ENCODE data around the gene PLEKHA8. TPM values are rescaled to one million over a fixed set of nuclear protein-coding genes. Genes with fewer than 3 reads are reported as not detected.

The PLEKHA8 gene
- total RNA-seq, 1 experiment from 2014 or later: 38.1 TPM

DNA sequence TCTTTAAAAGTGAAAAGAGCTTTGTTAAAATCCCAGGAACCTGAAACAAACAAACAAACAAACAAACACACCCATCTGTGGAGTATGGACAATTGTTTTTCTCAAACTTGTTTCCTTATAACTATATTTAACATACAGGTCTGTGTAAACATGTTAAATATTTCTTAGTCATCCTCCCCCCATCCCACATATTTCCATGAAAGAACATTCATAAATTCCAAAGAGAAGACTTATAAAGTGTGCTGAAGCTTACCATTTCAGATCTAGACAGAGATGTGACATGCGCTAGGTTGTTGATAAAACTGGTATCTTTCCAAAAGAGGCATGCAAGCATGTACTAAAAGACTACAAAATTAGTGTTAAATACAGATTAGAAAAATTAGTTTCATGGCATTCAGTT lies 8.3 kb upstream of the PLEKHA8 start:
- Mint-ChIP-seq H3K9me3 (no peaks in the 10 kb centered on the region), H3K4me1 (peaks cover 16% of the 10 kb centered on the region), H3K36me3 (peaks cover 32% of the 10 kb centered on the region), H3K27me3 (ENCODE audit: low read depth) (no peaks in the 10 kb centered on the region), H3K27ac (no peak overlapping the region), H3K4me3 (no peak overlapping the region)
- TF ChIP-seq SP1 (CRISPR knock-in tag; conservative IDR thresholded peaks at IDR 0.05): no peak
- TF ChIP-seq, protein P1, sequence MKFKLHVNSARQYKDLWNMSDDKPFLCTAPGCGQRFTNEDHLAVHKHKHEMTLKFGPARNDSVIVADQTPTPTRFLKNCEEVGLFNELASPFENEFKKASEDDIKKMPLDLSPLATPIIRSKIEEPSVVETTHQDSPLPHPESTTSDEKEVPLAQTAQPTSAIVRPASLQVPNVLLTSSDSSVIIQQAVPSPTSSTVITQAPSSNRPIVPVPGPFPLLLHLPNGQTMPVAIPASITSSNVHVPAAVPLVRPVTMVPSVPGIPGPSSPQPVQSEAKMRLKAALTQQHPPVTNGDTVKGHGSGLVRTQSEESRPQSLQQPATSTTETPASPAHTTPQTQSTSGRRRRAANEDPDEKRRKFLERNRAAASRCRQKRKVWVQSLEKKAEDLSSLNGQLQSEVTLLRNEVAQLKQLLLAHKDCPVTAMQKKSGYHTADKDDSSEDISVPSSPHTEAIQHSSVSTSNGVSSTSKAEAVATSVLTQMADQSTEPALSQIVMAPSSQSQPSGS (CRISPR knock-in tag; IDR thresholded peaks at IDR 0.05; ENCODE audit: borderline replicate concordance, low read depth): no peak
- TF ChIP-seq, protein P2, sequence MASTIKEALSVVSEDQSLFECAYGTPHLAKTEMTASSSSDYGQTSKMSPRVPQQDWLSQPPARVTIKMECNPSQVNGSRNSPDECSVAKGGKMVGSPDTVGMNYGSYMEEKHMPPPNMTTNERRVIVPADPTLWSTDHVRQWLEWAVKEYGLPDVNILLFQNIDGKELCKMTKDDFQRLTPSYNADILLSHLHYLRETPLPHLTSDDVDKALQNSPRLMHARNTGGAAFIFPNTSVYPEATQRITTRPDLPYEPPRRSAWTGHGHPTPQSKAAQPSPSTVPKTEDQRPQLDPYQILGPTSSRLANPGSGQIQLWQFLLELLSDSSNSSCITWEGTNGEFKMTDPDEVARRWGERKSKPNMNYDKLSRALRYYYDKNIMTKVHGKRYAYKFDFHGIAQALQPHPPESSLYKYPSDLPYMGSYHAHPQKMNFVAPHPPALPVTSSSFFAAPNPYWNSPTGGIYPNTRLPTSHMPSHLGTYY (CRISPR knock-in tag; IDR thresholded peaks at IDR 0.05): no peak
- no peak for TF ChIP-seq JAZF1 (CRISPR knock-in tag; IDR thresholded peaks at IDR 0.05)
- no peak for TF ChIP-seq NR1H2 (CRISPR knock-in tag; IDR thresholded peaks at IDR 0.05)
- TF ChIP-seq, protein P3, sequence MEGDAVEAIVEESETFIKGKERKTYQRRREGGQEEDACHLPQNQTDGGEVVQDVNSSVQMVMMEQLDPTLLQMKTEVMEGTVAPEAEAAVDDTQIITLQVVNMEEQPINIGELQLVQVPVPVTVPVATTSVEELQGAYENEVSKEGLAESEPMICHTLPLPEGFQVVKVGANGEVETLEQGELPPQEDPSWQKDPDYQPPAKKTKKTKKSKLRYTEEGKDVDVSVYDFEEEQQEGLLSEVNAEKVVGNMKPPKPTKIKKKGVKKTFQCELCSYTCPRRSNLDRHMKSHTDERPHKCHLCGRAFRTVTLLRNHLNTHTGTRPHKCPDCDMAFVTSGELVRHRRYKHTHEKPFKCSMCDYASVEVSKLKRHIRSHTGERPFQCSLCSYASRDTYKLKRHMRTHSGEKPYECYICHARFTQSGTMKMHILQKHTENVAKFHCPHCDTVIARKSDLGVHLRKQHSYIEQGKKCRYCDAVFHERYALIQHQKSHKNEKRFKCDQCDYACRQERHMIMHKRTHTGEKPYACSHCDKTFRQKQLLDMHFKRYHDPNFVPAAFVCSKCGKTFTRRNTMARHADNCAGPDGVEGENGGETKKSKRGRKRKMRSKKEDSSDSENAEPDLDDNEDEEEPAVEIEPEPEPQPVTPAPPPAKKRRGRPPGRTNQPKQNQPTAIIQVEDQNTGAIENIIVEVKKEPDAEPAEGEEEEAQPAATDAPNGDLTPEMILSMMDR (IDR thresholded peaks at IDR 0.05): no peak
- TF ChIP-seq RELA (CRISPR knock-in tag; IDR thresholded peaks at IDR 0.05; ENCODE audit: borderline replicate concordance): no peak
- no peak for TF ChIP-seq CREB1 (CRISPR knock-in tag; IDR thresholded peaks at IDR 0.05)
- no peak for TF ChIP-seq ZNF423 (CRISPR knock-in tag; IDR thresholded peaks at IDR 0.05)
- no peak for TF ChIP-seq SMAD4 (CRISPR knock-in tag; IDR thresholded peaks at IDR 0.05)
- no peak for TF ChIP-seq NFYB (CRISPR knock-in tag; conservative IDR thresholded peaks at IDR 0.05; ENCODE audit: low read depth)
- TF ChIP-seq TCF7 (CRISPR knock-in tag; IDR thresholded peaks at IDR 0.05; ENCODE audit: low read depth): no peak
- TF ChIP-seq, protein P4, sequence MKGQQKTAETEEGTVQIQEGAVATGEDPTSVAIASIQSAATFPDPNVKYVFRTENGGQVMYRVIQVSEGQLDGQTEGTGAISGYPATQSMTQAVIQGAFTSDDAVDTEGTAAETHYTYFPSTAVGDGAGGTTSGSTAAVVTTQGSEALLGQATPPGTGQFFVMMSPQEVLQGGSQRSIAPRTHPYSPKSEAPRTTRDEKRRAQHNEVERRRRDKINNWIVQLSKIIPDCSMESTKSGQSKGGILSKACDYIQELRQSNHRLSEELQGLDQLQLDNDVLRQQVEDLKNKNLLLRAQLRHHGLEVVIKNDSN (CRISPR knock-in tag; IDR thresholded peaks at IDR 0.05): no peak
- TF ChIP-seq, protein P5, sequence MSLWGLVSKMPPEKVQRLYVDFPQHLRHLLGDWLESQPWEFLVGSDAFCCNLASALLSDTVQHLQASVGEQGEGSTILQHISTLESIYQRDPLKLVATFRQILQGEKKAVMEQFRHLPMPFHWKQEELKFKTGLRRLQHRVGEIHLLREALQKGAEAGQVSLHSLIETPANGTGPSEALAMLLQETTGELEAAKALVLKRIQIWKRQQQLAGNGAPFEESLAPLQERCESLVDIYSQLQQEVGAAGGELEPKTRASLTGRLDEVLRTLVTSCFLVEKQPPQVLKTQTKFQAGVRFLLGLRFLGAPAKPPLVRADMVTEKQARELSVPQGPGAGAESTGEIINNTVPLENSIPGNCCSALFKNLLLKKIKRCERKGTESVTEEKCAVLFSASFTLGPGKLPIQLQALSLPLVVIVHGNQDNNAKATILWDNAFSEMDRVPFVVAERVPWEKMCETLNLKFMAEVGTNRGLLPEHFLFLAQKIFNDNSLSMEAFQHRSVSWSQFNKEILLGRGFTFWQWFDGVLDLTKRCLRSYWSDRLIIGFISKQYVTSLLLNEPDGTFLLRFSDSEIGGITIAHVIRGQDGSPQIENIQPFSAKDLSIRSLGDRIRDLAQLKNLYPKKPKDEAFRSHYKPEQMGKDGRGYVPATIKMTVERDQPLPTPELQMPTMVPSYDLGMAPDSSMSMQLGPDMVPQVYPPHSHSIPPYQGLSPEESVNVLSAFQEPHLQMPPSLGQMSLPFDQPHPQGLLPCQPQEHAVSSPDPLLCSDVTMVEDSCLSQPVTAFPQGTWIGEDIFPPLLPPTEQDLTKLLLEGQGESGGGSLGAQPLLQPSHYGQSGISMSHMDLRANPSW (CRISPR knock-in tag; conservative IDR thresholded peaks at IDR 0.05; ENCODE audit: low read depth): no peak
- TF ChIP-seq, protein P6, sequence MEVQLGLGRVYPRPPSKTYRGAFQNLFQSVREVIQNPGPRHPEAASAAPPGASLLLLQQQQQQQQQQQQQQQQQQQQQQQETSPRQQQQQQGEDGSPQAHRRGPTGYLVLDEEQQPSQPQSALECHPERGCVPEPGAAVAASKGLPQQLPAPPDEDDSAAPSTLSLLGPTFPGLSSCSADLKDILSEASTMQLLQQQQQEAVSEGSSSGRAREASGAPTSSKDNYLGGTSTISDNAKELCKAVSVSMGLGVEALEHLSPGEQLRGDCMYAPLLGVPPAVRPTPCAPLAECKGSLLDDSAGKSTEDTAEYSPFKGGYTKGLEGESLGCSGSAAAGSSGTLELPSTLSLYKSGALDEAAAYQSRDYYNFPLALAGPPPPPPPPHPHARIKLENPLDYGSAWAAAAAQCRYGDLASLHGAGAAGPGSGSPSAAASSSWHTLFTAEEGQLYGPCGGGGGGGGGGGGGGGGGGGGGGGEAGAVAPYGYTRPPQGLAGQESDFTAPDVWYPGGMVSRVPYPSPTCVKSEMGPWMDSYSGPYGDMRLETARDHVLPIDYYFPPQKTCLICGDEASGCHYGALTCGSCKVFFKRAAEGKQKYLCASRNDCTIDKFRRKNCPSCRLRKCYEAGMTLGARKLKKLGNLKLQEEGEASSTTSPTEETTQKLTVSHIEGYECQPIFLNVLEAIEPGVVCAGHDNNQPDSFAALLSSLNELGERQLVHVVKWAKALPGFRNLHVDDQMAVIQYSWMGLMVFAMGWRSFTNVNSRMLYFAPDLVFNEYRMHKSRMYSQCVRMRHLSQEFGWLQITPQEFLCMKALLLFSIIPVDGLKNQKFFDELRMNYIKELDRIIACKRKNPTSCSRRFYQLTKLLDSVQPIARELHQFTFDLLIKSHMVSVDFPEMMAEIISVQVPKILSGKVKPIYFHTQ (CRISPR knock-in tag; IDR thresholded peaks at IDR 0.05): no peak
- TF ChIP-seq RORB (CRISPR knock-in tag; IDR thresholded peaks at IDR 0.05): no peak
- no peak for TF ChIP-seq ZNF219 (CRISPR knock-in tag; IDR thresholded peaks at IDR 0.05; ENCODE audit: borderline replicate concordance)
- TF ChIP-seq FOXK1 (CRISPR knock-in tag; IDR thresholded peaks at IDR 0.05): no peak
- DNase-seq (ENCODE audit: low spot score): no peak
- ATAC-seq: no peak
- CTCF ChIA-PET: no interaction called here
- POLR2A ChIA-PET: no interaction called here
